Left ventricle myocardium superior (tissue), 1 donor: ENCODE data around the gene ITGA4. TPM values are rescaled to one million over a fixed set of nuclear protein-coding genes. Genes with fewer than 3 reads are reported as not detected.

Experiments
- ATAC-seq: fragments of 200-7000 bp; cut with Tn5 transposase; one replicate; pipeline ENCODE4 v1.9.1; 2020; ENCODE audit warnings: mild to moderate bottlenecking, moderate library complexity
- DNase-seq: peaks from one replicate; pipeline ENCODE4 v3.0.0-alpha.2; 2020
- intact Hi-C: fragments of 100-400 bp; cut with micrococcal nuclease; formaldehyde crosslinking; loops from one replicate; pipeline ENCODE4 v1.11.0; 2022
- total RNA-seq: library from RNA; stranded (reverse); fragmentation: NEBNext Ultra II Directional; extraction: Animal tissue kit (Norgen Biotek cat#: 25700); gene quantifications from one replicate; pipeline ENCODE4 v1.2.1, GENCODE V29; 2021
- donor health status: DM: no; HTN: yes; CAD: no; lungs with severe emphysema.

The ITGA4 gene
- total RNA-seq, 1 donor from 2014 or later = 1.5 TPM

GRCh38 chr2:181483876-181484275 is 26.7 kb downstream of the ITGA4 start:
- intact Hi-C loops = no loop called here
- no peak for DNase-seq
- ATAC-seq = no peak

- ATAC-seq (no peak), DNase-seq (no peak)
- intact Hi-C loops = no loop called here
Observed at GRCh38 chr2:181484851-181485637, 27.9 kb downstream of the ITGA4 start.

- DNase-seq (no peak), ATAC-seq (no peak)
- intact Hi-C loops = no loop called here
Observed at GRCh38 chr2:181485638-181485946, 28.4 kb downstream of the ITGA4 start.

- intact Hi-C loops = no loop called here
- DNase-seq (no peak), ATAC-seq (no peak)
Observed at GRCh38 chr2:181499231-181499630, 42.0 kb downstream of the ITGA4 start.

GRCh38 chr2:181500201-181500600 is 43.0 kb downstream of the ITGA4 start:
- intact Hi-C loops = no loop called here
- ATAC-seq (no peak), DNase-seq (no peak)

- ATAC-seq (no peak), DNase-seq (no peak)
- intact Hi-C loops = no loop called here
Observed at GRCh38 chr2:181515719-181516118, 58.5 kb downstream of the ITGA4 start.

GRCh38 chr2:181516992-181517391 is 59.8 kb downstream of the ITGA4 start:
- intact Hi-C loops = no loop called here
- DNase-seq = no peak
- ATAC-seq = no peak

- intact Hi-C loops = no loop called here
- ATAC-seq = no peak
- DNase-seq = no peak
Observed at GRCh38 chr2:181517685-181518301, 60.6 kb downstream of the ITGA4 start.

- DNase-seq (no peak), ATAC-seq (no peak)
- intact Hi-C loops = no loop called here
Observed at GRCh38 chr2:181520253-181520652, 63.1 kb downstream of the ITGA4 start.

GRCh38 chr2:181523756-181524155 is 66.6 kb downstream of the ITGA4 start:
- DNase-seq = no peak
- ATAC-seq = no peak
- intact Hi-C loops = no loop called here

GRCh38 chr2:181526014-181526413 is 68.8 kb downstream of the ITGA4 start:
- ATAC-seq = no peak
- no peak for DNase-seq
- intact Hi-C loops = no loop called here

GRCh38 chr2:181527058-181527457 is 69.9 kb downstream of the ITGA4 start:
- ATAC-seq = no peak
- no peak for DNase-seq
- intact Hi-C loops = no loop called here

GRCh38 chr2:181528441-181528840 is 71.3 kb downstream of the ITGA4 start:
- intact Hi-C loops = no loop called here
- DNase-seq = no peak
- ATAC-seq = no peak

- no peak for DNase-seq
- ATAC-seq = no peak
- intact Hi-C loops = no loop called here
Observed at GRCh38 chr2:181536730-181537129, 79.5 kb downstream of the ITGA4 start.

- ATAC-seq = no peak
- DNase-seq = no peak
- intact Hi-C loops = no loop called here
Observed at GRCh38 chr2:181540421-181540820, 83.2 kb downstream of the ITGA4 start.

GRCh38 chr2:181542170-181542569 is 85.0 kb downstream of the ITGA4 start:
- intact Hi-C loops = no loop called here
- DNase-seq (no peak), ATAC-seq (no peak)

- intact Hi-C loops = no loop called here
Observed at GRCh38 chr2:181546086-181546485, 88.9 kb downstream of the ITGA4 start.

GRCh38 chr2:181552808-181553207 is 95.6 kb downstream of the ITGA4 start:
- intact Hi-C loops = no loop called here
- DNase-seq = no peak

More at GRCh38 chr2:181546086-181546485, 88.9 kb downstream of the ITGA4 start:
- ATAC-seq = no peak
- no peak for DNase-seq

GRCh38 chr2:181553244-181553643 is 96.1 kb downstream of the ITGA4 start:
- no peak for ATAC-seq
- intact Hi-C loops = no loop called here
- DNase-seq = no peak

More at GRCh38 chr2:181552808-181553207, 95.6 kb downstream of the ITGA4 start:
- no peak for ATAC-seq

GRCh38 chr2:181554061-181554830 is 97.1 kb downstream of the ITGA4 start:
- ATAC-seq (no peak), DNase-seq (no peak)
- intact Hi-C loops = no loop called here
